GM15510 (cell line): ENCODE measurements around the gene NPEPL1.

Source experiments
- POLR2A ChIP-seq: IDR thresholded peaks from 3 replicates; pipeline ENCODE4 v1.6.1; 2011; ENCODE audit warnings: borderline replicate concordance; ENCODE audit not compliant: insufficient read length; ENCODE audit errors: extremely low read depth

NPEPL1 gene

DNA sequence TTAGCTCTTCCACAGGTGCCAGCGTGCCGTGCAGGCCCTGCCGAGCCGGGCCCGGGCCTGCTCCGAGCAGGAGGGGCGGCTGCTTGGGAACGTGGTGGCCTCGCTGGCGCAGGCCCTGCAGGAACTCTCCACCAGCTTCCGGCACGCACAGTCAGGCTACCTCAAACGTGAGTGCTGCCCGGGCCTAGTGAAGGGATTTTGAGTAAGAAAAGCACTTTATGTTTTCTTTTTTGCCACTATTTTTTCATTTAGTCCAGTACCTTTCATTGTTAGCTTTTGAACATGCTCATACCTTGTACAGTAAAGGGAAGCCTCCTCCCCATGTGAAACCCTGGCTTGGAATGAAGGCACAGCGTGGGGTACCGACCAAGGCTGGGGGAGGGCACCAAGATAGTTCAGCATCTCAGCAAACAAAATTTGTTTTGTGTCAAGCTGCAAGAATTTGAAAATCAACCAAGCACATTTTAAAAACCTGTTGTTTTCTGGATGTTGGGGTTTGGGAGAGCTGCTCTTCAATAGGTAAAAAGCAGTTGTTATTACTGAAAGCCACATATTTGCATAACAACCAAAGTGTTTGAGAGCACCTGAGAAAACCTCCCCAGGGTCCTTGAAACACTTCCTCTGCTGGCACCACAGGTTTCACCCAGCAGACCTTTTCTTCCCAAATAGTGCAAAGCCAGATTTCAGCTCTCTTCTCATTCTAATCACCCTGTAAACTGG is 23.2 kb upstream of the NPEPL1 start:
- no peak for TF ChIP-seq POLR2A

DNA sequence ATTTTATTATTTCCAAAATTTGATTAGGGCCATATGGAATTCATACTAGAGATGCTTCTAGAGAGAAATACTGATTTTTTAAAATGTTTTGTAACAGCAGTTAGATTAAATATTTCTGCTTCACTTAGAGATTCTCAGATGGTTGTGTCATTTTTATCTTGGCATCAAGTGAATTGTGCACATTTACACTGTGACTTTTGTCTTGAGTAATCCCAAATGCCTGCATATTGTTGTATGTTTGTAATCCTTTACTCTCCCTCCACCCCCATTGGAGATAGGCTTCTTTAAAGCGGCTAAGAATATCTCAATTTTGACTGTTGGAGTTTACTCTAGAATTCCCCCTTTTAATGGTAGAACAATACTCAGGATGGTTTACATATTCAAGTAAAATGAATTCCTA is 22.5 kb upstream of the NPEPL1 start:
- no peak for TF ChIP-seq POLR2A

DNA sequence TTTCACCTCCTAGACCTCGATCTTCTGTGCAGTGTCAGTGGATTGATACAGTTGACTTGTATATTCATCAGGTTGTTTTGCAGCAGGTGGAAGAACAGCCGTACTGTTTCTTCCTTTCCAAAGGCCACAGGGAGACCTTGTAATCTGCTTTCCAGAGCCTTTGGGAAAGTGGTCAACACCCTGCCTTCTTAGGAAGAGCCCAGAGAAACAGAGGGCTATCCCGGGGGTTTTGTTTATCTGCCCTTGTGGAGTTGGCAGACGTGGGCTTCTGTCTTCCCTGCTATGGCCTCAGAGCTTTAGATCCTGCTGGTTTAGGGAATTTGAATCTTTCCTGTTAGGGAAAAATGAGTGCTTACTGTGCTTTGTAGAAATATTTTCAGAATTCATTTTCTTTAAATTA is 21.9 kb upstream of the NPEPL1 start:
- TF ChIP-seq POLR2A, result no peak

DNA sequence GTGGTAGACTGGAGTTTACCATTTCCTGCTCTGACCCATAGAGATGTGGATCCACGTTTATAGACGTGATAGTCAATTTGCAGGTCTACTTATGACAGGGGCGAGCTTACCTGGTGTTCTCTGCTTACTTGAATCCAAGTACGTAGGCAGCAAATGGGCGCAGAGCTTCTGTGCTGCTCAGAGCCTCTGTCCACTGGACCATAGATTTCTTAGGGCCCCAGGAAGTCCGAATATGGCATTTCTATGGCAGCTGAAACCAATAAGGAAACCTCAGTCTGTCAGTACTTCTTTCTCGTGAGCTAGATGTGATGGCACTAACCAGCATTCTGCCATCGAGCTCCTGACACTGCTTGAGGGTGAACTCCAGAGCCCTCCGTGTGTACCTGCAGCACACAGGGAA is 19.5 kb upstream of the NPEPL1 start:
- TF ChIP-seq POLR2A, result no peak

DNA sequence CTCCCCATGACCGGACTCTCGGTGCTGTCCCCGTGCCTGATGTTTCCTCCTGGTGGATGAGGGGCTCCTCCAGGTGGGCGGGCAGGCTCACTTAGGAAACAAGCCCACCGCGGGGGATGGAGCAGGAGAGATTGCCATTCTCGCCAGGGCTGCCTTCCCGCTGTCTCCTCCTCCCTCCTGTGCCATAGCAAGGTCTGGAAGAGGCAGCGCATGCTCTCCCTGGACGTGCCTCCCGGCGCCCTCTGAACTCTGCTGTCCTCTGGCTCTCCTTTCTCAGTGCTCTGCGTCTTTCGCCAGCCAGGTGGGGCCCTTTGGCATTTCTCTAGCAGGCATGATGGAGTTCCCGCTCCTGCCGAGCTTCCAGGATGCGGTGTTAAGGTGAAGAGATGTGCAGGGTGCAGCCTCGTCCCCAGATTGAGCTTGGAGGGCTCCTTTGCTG is 17.4 kb upstream of the NPEPL1 start:
- TF ChIP-seq POLR2A, result no peak

DNA sequence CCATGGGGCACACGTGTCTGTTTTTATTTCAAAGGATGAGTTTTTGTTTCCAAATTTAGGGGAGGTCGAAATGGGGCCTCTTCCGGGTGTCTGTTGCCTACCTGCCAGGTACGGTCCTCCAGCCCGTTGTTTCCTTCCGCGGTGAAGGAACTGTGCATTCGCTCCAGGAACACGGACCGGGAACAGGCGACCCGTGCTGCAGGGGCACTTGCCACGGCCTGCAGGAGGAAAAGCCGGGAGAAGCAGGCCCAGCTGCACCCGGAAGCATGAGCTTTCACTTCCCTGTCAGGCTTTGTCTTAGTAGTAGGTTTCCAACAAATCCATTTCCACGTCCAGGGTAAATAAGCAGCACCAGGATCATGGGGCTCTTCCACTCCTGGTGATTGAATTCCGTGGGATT is 17.0 kb upstream of the NPEPL1 start:
- TF ChIP-seq POLR2A, result no peak

DNA sequence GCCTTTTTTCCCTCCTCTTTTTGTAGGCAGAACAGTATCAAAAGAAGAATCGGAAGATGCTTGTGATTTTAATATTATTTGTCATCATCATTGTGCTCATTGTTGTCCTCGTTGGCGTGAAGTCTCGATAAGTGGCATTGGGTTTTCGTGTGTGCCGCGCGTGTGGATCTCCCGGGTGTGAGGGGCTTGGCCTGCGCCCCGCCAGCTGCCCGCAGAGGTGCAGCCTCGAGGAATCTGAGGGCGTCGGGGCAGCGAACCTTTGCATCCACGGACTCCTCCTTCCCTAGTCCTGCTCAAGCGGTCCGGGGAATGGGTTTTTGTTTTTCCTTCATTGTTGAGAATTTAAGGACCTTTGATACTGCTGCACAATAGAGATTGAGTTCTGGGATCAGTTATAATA is 16.4 kb upstream of the NPEPL1 start:
- TF ChIP-seq POLR2A, result no peak

DNA sequence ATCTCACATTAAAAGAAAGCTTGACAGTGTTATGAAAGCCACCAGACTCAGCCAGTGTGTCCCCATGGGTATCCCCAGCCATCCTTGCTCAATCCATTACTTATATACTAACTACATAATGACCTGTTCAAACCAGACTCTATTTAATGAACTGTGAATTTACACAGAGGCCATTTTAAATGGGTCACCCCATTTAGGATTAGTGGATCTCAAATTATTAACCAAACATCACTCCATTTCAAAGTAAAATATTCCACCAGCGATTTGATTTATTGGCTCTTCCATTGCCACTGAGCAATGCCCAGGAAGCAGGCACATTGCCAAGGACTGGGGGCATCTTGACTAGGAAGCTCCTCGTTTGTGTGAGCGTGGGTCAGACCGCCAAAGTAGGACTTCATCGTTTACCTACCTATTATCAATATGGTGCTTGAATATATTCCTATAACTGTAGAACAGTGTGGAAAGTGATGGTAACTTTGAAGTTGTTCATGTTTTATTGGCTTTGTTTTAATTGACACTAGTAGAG is 15.5 kb upstream of the NPEPL1 start:
- TF ChIP-seq POLR2A, result no peak

DNA sequence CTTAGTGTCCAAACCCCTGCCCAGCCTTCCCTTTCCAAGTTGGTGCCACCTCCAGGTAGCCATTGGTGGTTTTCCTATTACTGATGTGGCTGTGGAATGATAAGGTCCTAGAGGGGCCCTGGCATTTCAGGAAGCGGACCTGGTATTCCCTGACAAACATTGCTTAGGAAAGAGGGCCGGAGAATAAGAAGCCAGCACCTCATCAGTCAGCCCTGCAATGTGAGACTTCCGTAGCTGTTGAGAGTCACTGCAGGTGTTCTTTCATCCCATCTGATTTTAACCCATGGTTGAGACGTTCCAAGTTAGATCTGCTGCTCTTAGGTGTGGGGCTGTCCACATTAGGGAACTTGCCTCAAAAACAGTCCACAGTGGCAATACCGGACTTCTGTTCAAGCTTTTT is 14.8 kb upstream of the NPEPL1 start:
- no peak for TF ChIP-seq POLR2A

DNA sequence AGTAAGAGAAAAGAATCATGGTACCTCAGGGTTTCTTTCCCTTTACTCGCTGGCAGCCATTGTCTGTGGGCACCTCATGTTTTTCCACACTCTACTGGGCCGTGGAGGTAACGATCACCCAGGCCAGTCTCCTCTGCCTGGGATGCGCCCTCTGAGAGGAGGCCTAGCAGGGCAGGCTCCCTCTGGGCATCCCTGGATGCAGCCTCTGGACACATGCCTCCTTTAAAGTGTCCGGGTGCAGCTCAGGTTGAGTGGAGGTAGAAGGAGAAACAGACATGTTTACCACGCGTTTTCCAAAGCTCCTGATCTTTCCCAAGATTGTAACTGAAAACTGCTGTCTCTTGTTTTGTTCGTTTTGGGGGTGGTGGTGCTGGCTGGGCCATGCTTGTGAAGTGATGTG is 13.8 kb upstream of the NPEPL1 start:
- no peak for TF ChIP-seq POLR2A

DNA sequence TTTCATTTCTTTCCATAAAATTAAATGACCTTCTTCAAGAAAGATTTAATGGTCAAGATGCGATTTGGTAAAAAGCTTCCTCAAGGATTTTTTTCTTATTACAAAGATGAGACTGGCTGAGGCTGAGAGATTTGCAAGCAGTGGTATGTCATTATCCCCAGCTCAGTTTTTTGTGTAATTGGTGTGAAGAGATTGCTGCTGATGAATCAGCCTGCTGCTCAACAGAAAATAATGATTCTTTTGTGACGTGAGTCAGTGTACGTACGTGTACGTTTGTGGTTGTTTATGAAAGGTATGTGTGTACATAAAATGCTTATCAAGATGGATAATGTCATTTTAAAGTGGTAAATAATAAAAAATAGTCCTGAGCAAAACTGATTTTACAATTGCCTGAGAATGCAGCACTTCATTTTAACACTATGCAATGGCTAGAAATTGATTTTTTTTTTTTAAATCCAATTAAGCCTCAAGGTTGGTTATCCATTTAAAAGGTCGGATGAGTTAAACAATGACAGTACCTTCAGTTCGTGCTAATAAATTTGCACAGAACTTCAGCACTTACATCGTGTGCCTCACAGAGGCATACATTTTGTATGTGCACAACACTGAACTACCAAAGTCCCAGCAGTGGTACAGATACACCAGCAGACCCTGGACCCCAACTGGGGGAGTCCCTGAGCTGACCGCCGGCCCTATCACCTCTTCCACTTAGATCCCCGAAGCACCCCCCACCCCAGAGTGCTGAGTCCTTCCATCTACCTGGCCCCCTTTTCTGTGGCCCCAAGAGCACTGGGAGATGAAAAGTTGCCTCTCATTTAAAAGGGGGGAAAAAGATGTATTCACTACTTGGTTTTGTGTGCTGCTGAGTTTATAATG is 9.7 kb upstream of the NPEPL1 start:
- no peak for TF ChIP-seq POLR2A

DNA sequence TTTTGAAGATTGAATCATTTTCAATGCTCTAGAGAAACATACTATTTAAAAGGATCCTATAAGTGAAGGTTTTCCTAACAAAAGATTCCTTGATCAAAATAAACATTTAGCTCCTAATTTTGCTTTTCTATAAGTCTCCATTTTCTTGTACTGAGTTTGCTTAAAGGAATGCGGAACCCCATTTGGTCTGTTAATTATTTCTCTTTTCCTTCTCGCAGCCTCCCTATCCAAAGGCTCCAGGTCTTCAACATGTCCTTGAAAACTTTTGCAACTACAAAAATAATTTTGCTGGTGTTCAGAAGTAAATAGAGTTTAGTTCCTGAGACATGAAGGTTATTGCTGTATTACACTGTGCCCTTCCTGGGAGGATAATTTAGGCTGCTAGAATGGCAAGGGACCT is 8.3 kb upstream of the NPEPL1 start:
- no peak for TF ChIP-seq POLR2A

DNA sequence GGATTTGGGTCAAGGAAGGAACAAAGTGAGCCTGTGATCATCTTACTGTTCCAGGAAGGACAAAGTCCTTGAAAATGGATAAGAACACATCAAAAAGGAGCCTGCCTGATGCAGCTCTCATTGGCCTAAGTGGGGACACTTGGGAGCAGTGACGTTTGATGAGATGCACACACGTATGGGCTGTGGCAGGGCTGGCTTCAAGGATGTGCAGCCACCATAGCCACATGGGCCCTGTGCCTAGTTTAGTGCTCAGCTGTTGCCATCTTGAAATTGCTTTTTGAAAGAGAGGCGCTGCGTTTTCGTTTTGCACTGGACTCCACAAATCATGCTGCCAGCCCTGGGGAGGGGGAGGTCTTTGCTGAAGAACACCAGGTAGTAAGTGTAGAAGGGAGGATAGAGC is 6.6 kb upstream of the NPEPL1 start:
- TF ChIP-seq POLR2A, result no peak

DNA sequence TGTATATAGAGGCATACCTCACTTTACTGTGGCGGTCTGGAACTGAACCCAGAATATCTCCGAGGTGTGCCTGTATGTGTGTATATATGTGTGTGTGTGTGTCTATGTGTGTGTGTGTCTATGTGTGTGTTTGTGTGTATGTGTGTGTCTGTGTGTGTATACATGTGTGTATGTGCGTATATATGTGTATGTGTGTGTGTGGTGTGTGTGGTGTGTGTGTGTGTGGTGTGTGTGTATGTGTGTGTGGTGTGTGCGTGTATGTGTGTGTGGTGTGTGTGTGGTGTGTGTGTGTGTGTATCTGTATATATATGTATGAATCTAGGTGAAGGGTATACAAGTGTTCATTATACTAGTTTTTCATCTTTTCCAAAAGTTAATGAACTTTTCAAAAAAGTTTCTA is 4.2 kb upstream of the NPEPL1 start:
- no peak for TF ChIP-seq POLR2A

DNA sequence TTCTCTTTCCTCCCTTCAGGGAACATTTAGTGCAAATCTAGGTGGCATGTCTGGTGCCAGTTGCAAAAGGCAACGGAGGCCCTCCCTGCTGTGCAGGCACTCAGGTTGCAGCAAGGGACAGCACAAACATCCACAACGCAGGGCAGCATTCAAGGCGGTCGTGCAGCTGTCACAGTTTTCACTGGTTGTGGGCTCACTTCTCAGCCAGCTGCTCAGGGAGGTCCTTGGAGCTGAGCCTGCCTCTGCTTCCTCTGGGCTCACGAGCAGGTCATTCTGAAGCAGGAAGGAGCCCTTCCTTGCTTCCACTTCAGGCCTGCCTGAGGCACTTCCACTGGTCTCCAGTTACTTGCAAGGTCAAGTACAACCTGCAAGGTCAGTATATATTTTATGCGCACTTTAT is 3.8 kb upstream of the NPEPL1 start:
- TF ChIP-seq POLR2A, result no peak

DNA sequence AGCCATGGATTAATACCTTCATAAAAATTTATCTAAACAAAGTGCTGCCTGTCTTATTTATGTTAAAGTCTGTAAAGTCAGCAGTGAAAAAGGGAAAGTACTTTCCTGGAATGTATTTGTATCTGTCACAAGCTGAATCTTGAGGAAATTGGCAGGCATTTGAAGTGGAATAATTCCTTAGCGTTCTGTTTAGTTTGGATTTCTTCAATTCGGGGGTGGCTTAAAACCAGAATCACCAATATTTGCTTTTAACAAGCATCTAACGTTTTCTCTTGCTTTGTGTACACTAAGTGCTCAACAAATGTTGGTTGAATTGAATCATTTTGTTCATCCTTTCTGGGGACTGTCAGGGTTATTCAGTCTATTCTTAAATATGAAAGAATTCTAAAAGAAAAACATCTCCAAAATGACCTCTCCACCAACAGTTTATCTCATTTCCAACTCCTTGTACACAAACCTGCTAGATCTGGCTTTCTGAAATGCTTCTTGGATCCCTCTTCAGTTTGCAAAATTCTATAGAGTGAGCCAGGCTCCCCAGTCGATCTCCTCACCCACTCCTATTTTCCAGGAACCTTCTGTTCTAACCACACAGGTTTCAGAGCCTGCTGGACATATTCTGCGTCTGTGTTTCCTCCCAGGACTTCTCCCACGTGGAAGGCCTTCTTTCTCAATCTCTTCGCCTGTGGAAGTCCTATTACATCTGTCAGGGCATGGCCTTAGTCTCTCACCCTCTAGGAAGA is 2.0 kb upstream of the NPEPL1 start:
- TF ChIP-seq POLR2A, result no peak
